Spleen (tissue), 11 donors: ENCODE results near the gene SEPTIN12. TPM values are rescaled to one million over a fixed set of nuclear protein-coding genes. Genes with fewer than 3 reads are reported as not detected.

ENCODE experiments used
- DNase-seq: peaks from one replicate; pipeline ENCODE4 v3.0.0-alpha.2; 2020
- H3K27ac ChIP-seq, 8 donors: fragments of 200-600 bp; sonication (generic) in 7 of 8; 1 replicate in 4 of 8; 2 replicates in 4 of 8; pipeline versions ENCODE4 v1.5.0 to v1.8.0; 2016 to 2021; ENCODE audit warnings: inconsistent platforms in 4 of 8, mild to moderate bottlenecking in 4 of 8, moderate library complexity in 1 of 8
- H3K27me3 ChIP-seq, 7 donors: fragments of 200-600 bp; sonication (generic) in 6 of 7; replicated peaks in 1 of 7; 1 replicate in 4 of 7; 2 replicates in 3 of 7; pipeline versions ENCODE4 v1.5.0 to v1.8.0; 2016 to 2021; ENCODE audit warnings: inconsistent platforms in 3 of 7, mild to moderate bottlenecking in 1 of 7
- H3K36me3 ChIP-seq, 6 donors: fragments of 200-600 bp; sonication (generic) in 5 of 6; 1 replicate in 4 of 6; 2 replicates in 2 of 6; pipeline versions ENCODE4 v1.5.0 to v1.8.0; 2016 to 2021; ENCODE audit warnings: inconsistent platforms in 2 of 6
- H3K4me1 ChIP-seq, 6 donors: fragments of 200-600 bp; sonication (generic) in 5 of 6; 1 replicate in 3 of 6; 2 replicates in 3 of 6; pipeline versions ENCODE4 v1.5.0 to v1.8.0; 2016 to 2021; ENCODE audit warnings: inconsistent platforms in 3 of 6
- H3K4me3 ChIP-seq, 8 donors: fragments of 200-600 bp; sonication (generic) in 7 of 8; 1 replicate in 4 of 8; 2 replicates in 4 of 8; pipeline versions ENCODE4 v1.5.0 to v1.8.0; 2016 to 2021; ENCODE audit warnings: inconsistent platforms in 4 of 8, mild to moderate bottlenecking in 4 of 8, moderate library complexity in 2 of 8
- H3K9me3 ChIP-seq, 8 donors: fragments of 200-600 bp; sonication (generic) in 7 of 8; 1 replicate in 4 of 8; 2 replicates in 4 of 8; pipeline versions ENCODE4 v1.5.0 to v1.8.0; 2016 to 2021; ENCODE audit warnings: inconsistent platforms in 4 of 8
- POLR2A ChIP-seq, 3 donors: fragments of 450-650 bp; IDR thresholded peaks; one replicate each; pipeline ENCODE4 v1.5.1; 2017; ENCODE audit warnings: antibody characterized with exemption in 3 of 3, mild to moderate bottlenecking in 1 of 3
- POLR2AphosphoS5 ChIP-seq, 3 donors: sonication (generic); formaldehyde crosslinking; IDR thresholded peaks; one replicate each; pipeline ENCODE4 v1.5.1; 2017; ENCODE audit warnings: antibody characterized with exemption in 3 of 3
- WGBS, 5 donors: extraction: QIAGEN DNeasy Blood & Tissue Kit in 3 of 5; methylation state at CpG; one replicate each; pipeline versions ENCODE4 v1.1.5 to v1.1.7; 2013 to 2018; 5-methylcytosine and 5-hydroxymethylcytosine counted together
- intact Hi-C: fragments of 100-400 bp; cut with DNase I; formaldehyde crosslinking; loops from one replicate; pipeline ENCODE4 v1.15.0; 2023; ENCODE audit warnings: low total_unique reads
- polyA plus RNA-seq, 3 donors: library from polyadenylated mRNA; stranded (reverse); fragments of 200-250 nt; gene quantifications; one replicate each; pipeline ENCODE4 v1.2.1, GENCODE V29; 2013
- total RNA-seq, 7 donors: library from RNA; depleted of rRNA in 3 of 7; stranded (reverse); fragments of >200 nt in 3 of 7; fragmentation: NEBNext Ultra II Directional in 4 of 7; extraction: Animal tissue kit (Norgen Biotek cat#: 25700) in 4 of 7; gene quantifications; one replicate each; pipeline versions ENCODE4 v1.1.0 to v1.2.1, GENCODE V29; 2016 to 2021
- TF ChIP-seq, protein P1 (sequence below), 11 experiments: fragments of 200-600 bp in 7 of 11; fragments of 450-650 bp in 4 of 11; sonication (generic) in 4 of 11; IDR thresholded peaks in 8 of 11; conservative IDR thresholded peaks in 3 of 11; 1 replicate in 7 of 11; 2 replicates in 4 of 11; pipeline versions ENCODE4 v1.4.0 to v1.8.0; 2016 to 2021; ENCODE audit warnings: antibody characterized with exemption in 11 of 11, inconsistent platforms in 4 of 11, mild to moderate bottlenecking in 1 of 11
- donor health status: healthy with polysubstance abuse.
- donor health status: DM: no; HTN: no; CAD: no; lungs with moderate emphysema.
- donor health status: DM: no; HTN: no; CAD: no.
- donor health status: Bipolar disorder and iron deficiency.
- donor health status: healthy.
- donor health status: DM: no; HTN: no; CAD: no.
- donor health status: DM: yes; HTN: yes; CAD: no.

SEPTIN12 gene
- total and polyA plus RNA-seq, 10 donors, result 0.37 TPM; not detected in 9

DNA sequence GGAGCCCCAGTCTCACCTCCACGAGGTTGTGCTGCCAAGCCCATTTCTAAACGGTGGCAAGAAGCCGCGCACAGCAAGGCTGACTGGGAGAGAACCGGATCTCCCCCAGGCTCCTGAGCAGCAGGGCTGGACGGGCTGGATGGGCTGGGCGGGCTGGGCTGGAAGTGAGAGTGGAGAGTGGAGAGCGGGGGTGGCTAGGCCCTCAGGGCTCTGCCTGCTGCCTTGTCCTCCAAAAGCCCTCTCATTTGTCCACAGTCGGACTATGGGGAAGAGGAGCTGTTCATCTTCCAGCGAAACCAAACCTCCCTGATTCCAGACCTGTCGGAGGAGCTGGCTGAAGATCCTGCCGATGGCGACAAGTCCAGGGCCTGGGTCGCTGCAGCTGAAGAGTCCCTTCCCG lies 50.6 kb downstream of the SEPTIN12 start:
- Histone ChIP-seq H3K27ac (no peak overlapping the region), H3K4me3 (no peak overlapping the region), H3K4me1 (peaks cover 10 to 29% (median 17%) of the 10 kb centered on the region in 6 donors), H3K27me3 (no peaks in the 10 kb centered on the region), H3K36me3 (no peaks in the 10 kb centered on the region), H3K9me3 (no peaks in the 10 kb centered on the region)
- WGBS, 5 donors, result 85 to 91% (median 88%) methylated on average over 11 to 15 of the region's 15 CpGs
- DNase-seq, result no peak
- intact Hi-C loops, result no loop called here
- TF ChIP-seq, protein P1, sequence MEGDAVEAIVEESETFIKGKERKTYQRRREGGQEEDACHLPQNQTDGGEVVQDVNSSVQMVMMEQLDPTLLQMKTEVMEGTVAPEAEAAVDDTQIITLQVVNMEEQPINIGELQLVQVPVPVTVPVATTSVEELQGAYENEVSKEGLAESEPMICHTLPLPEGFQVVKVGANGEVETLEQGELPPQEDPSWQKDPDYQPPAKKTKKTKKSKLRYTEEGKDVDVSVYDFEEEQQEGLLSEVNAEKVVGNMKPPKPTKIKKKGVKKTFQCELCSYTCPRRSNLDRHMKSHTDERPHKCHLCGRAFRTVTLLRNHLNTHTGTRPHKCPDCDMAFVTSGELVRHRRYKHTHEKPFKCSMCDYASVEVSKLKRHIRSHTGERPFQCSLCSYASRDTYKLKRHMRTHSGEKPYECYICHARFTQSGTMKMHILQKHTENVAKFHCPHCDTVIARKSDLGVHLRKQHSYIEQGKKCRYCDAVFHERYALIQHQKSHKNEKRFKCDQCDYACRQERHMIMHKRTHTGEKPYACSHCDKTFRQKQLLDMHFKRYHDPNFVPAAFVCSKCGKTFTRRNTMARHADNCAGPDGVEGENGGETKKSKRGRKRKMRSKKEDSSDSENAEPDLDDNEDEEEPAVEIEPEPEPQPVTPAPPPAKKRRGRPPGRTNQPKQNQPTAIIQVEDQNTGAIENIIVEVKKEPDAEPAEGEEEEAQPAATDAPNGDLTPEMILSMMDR (IDR thresholded peaks at IDR 0.05 in 8 of 11, conservative IDR thresholded peaks at IDR 0.05 in 3 of 11), result no peak
- TF ChIP-seq POLR2A (IDR thresholded peaks at IDR 0.05) (no peak), POLR2AphosphoS5 (IDR thresholded peaks at IDR 0.05) (no peak)

DNA sequence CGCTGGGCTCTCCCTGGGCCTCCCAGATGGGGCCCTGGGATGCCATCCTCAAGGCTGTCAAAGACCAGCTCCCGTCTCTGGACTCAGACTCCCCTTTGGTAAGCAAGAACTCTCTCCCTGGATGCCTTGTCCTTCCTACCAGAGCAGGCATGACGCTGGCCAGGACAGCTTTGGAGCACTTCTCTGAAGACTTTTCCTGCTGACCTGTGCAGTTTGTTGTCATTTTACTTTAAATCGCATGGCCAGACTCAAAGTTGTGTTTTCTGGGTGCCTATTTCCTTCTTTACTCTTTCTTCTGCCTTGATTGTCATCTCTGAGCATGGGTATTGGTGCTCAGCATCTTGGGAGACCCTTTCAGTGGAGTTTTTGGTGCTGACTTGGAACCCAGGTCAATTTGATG lies 51.6 kb downstream of the SEPTIN12 start:
- 88 to 91% (median 89%) methylated on average over 4 of the region's 4 CpGs for WGBS, 5 donors
- Histone ChIP-seq H3K4me1 (peaks cover 10 to 26% (median 17%) of the 10 kb centered on the region in 6 donors), H3K27ac (no peak overlapping the region), H3K27me3 (no peaks in the 10 kb centered on the region), H3K4me3 (no peak overlapping the region), H3K36me3 (no peaks in the 10 kb centered on the region), H3K9me3 (no peaks in the 10 kb centered on the region)
- no peak for DNase-seq
- TF ChIP-seq, protein P1 (IDR thresholded peaks at IDR 0.05 in 8 of 11, conservative IDR thresholded peaks at IDR 0.05 in 3 of 11), result no peak
- TF ChIP-seq POLR2AphosphoS5 (IDR thresholded peaks at IDR 0.05), result no peak
- no peak for TF ChIP-seq POLR2A (IDR thresholded peaks at IDR 0.05)
- intact Hi-C loops, result no loop called here

DNA sequence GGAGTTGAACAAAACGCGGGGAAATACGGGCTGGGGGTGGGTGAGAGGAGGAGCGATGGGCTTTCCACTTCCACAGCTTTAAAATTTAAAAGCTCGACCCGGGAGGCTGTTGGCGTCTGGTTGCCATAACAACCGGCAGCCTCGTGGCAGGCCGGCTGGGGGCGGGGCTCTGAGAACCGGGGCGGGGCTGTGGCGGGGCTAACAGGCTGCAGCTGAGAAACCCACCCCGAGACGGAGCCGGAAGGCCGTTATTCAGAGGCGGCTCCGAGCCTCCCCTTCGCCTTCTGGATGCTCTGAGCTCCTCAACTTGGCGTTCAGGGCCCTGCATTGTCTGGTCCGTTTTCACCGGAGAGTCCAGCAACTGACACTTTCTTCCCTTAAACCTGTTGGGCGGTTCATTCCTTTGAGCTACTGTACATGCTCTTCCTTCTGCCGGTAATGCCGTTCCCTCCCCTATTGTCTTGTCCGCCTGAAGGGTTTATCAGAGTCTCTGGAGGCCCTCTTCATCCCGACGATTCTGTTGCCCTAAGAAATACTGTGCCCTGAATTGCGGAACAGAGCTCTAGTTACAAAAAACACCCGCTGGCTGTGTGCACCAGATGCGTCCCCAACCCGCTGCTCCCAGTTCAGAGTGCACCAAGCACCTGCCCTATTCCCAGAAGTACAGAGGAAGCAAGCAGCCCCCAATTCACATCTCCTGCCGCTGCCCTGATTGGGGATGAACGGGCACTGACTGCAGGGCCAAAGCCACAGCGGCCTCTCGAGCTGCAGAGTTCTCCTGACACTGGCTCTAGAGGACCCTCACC lies 53.2 kb downstream of the SEPTIN12 start:
- intact Hi-C loops, result no loop called here
- peak overlapping the region; percentile 81 to 100 (median 98) for H3K4me3 ChIP-seq
- peaks cover 0 to 15% (median 2%) of the 10 kb centered on the region in 6 donors for H3K36me3 ChIP-seq
- H3K9me3 ChIP-seq, result no peaks in the 10 kb centered on the region
- peaks cover 10 to 26% (median 17%) of the 10 kb centered on the region in 6 donors for H3K4me1 ChIP-seq
- TF ChIP-seq, protein P1 (IDR thresholded peaks at IDR 0.05 in 8 of 11, conservative IDR thresholded peaks at IDR 0.05 in 3 of 11), result no peak
- TF ChIP-seq POLR2AphosphoS5 (IDR thresholded peaks at IDR 0.05), result peak in 2 of 3 donors; percentile 33 to 57
- TF ChIP-seq POLR2A (IDR thresholded peaks at IDR 0.05), result peak in 1 of 3 donors; percentile 26
- H3K27me3 ChIP-seq, result no peaks in the 10 kb centered on the region
- H3K27ac ChIP-seq, result peak overlapping the region; percentile 51 to 84 (median 78)
- DNase-seq, result peak; percentile 98
- WGBS, 5 donors, result 6 to 9% (median 8%) methylated on average over 28 to 38 of the region's 38 CpGs

DNA sequence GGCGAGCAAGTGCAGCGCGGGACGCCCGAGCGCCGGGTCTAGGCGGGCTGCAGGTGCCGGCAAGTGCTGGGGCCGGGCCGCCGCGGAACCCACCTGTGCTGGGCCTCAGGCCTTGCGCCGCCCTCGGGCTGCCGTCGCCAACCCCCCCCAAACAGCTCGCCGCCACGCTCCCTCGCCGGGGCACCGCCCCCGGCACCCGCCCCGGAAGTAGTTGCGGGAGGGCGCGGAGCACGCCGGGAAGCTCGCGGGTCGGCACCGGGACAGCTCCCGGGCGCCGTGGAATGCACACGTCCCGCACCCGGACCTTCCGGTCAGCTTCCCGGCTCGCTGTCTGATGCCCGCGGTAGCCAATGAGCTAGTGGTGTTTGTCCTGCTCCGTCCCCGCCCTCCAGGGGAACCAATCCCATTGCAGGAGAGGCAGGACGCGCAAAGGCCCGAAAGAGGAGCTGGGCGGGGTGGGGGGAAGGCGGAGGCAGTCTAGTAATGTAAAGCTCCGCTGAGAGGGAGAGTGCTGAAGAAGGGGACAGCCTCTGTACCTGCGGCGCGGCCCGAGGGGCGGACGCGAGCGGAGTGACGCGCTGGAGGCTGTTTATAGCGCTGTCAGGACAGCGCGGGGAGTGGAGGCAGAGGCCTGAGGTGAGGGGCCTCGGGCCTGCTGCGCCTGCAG lies 53.9 kb downstream of the SEPTIN12 start, which contains the start of the genes ANKS3 and DNAAF8:
TSS of gene ANKS3 (minus strand) at position 209 of the 667 bp plus-strand sequence. CDS start 4,122 bp downstream, outside the sequence.
TSS of gene DNAAF8 (plus strand) at position 475 of the 667 bp plus-strand sequence. CDS start 1,978 bp downstream, outside the sequence.
- no peaks in the 10 kb centered on the region for H3K9me3 ChIP-seq
- peak within 1 kb of the TSS; percentile 81 to 100 (median 98) for H3K4me3 ChIP-seq
- peak within 1 kb of the TSS; percentile 51 to 84 (median 78) for H3K27ac ChIP-seq
- H3K27me3 ChIP-seq, result no peaks in the 10 kb centered on the region
- TF ChIP-seq POLR2AphosphoS5 (IDR thresholded peaks at IDR 0.05), result peak; percentile 79 to 90 (median 84)
- TF ChIP-seq, protein P1 (IDR thresholded peaks at IDR 0.05 in 8 of 11, conservative IDR thresholded peaks at IDR 0.05 in 3 of 11), result no peak
- intact Hi-C loops, result no loop called here
- peaks cover 10 to 26% (median 17%) of the 10 kb centered on the region in 6 donors for H3K4me1 ChIP-seq
- WGBS, 5 donors, result 0 to 1% (median 1%) methylated on average over 19 to 70 of the region's 70 CpGs
- peaks cover 0 to 23% (median 6%) of the 10 kb centered on the region in 6 donors for H3K36me3 ChIP-seq
- peak; percentile 96 for DNase-seq
